Thyroid gland (tissue), 4 donors: Measurements from ENCODE around the gene RPL41. TPM values are rescaled to one million over a fixed set of nuclear protein-coding genes. Genes with fewer than 3 reads are reported as not detected.
"Not testable (repeated sequence)": the region's sequence is repeated elsewhere in the genome, so short reads cannot be mapped to it uniquely, and the experiment has no call there.

Source experiments
- DNase-seq, 2 donors: peaks; one replicate each; pipeline ENCODE4 v3.0.0-alpha.2; 2019
- H3K27ac ChIP-seq, 3 donors: fragments of 200-600 bp; sonication (generic); 1 replicate in 2 of 3; 2 replicates in 1 of 3; pipeline ENCODE4 v1.5.1; 2016 to 2019; ENCODE audit warnings: mild to moderate bottlenecking in 1 of 3, moderate library complexity in 1 of 3
- H3K27me3 ChIP-seq: fragments of 200-600 bp; sonication (generic); one replicate; pipeline ENCODE4 v1.5.1; 2019
- H3K36me3 ChIP-seq, 2 donors: fragments of 200-600 bp; sonication (generic); one replicate each; pipeline ENCODE4 v1.5.1; 2016 to 2019
- H3K4me1 ChIP-seq, 2 donors: fragments of 200-600 bp; sonication (generic); one replicate each; pipeline ENCODE4 v1.5.1; 2017 to 2019
- H3K4me3 ChIP-seq, 3 donors: fragments of 200-600 bp; sonication (generic); replicated peaks in 1 of 3; 1 replicate in 2 of 3; 2 replicates in 1 of 3; pipeline ENCODE4 v1.5.1; 2016; ENCODE audit warnings: mild to moderate bottlenecking in 1 of 3
- H3K9me3 ChIP-seq: fragments of 200-600 bp; sonication (generic); one replicate; pipeline ENCODE4 v1.5.1; 2017
- POLR2A ChIP-seq, 2 donors: fragments of 450-650 bp; IDR thresholded peaks; one replicate each; pipeline ENCODE4 v1.6.1; 2017; ENCODE audit warnings: antibody characterized with exemption in 2 of 2, mild to moderate bottlenecking in 2 of 2, moderate library complexity in 1 of 2
- WGBS, 2 donors: methylation state at CpG; one replicate each; pipeline ENCODE4 v1.1.5; 2017; 5-methylcytosine and 5-hydroxymethylcytosine counted together
- intact Hi-C: fragments of 100-400 bp; cut with DNase I; formaldehyde crosslinking; loops from one replicate; pipeline ENCODE4 v1.15.1; 2023
- total RNA-seq, 4 donors: library from RNA; depleted of rRNA; stranded (reverse); fragments of >200 nt; gene quantifications; one replicate each; pipeline ENCODE4 v1.2.3, GENCODE V29; 2016
- TF ChIP-seq, protein P1 (sequence below), 6 experiments: fragments of 200-600 bp in 3 of 6; fragments of 450-650 bp in 3 of 6; sonication (generic) in 3 of 6; IDR thresholded peaks; one replicate each; pipeline ENCODE4 v1.5.1; 2016 to 2019; ENCODE audit warnings: antibody characterized with exemption in 6 of 6, mild to moderate bottlenecking in 2 of 6, inconsistent platforms in 1 of 6, moderate library complexity in 1 of 6

RPL41 gene
- total RNA-seq, 4 donors from 2014 or later = 1,344 to 2,817 (median 2,330) TPM

DNA sequence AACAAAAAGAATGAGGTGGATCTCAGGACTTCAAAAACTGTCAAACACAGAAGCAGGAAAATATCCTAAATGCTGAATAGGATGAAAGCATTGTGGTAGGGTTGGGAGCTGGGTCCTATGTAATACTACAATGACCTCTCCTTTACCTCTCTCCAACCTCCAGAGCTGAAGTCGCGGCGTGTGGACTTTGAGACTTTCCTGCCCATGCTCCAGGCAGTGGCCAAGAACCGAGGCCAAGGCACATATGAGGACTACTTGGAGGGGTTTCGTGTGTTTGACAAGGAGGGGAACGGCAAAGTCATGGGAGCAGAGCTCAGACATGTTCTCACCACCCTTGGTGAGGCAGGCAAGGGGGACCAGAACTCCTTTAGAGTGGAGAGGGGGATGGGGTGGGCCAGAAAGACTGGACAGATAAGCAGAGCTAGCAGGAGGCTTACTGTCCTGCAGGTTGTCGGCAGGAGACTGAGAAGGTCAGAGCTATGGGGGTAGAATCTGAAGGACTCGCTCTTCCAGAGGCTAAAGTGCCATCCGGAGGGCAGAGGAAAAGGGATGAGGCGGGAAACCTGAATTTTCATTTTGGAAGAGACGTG, 38.9 kb downstream of the RPL41 start:
- intact Hi-C loops = no loop called here
- Histone ChIP-seq H3K9me3 (no peaks in the 10 kb centered on the region), H3K4me1 (peaks cover 30 to 42% of the 10 kb centered on the region in 2 donors)

GRCh38 chr12:56156464-56157200, 40.2 kb downstream of the RPL41 start:
- H3K27me3 ChIP-seq, H3K9me3 ChIP-seq, intact Hi-C loops, DNase-seq: not testable (repeated sequence)
- Histone ChIP-seq H3K4me3 (peak overlapping the region in 1 of 3 donors; percentile 67), H3K4me1 (peaks cover 33 to 44% of the 10 kb centered on the region in 2 donors), H3K27ac (peak overlapping the region; percentile 96 to 100 (median 99)), H3K36me3 (peaks cover 20 to 21% of the 10 kb centered on the region in 2 donors)
- 83 to 89% methylated on average over 21 of the region's 21 CpGs for WGBS, 2 donors

More for the DNA sequence above, 38.9 kb downstream of the RPL41 start:
- 93 to 96% methylated on average over 11 of the region's 11 CpGs for WGBS, 2 donors
- H3K4me3 ChIP-seq = no peak overlapping the region
- DNase-seq = no peak
- no peak overlapping the region for H3K27ac ChIP-seq
- H3K27me3 ChIP-seq = no peaks in the 10 kb centered on the region
- peaks cover 9% of the 10 kb centered on the region in 2 donors for H3K36me3 ChIP-seq
- no peak for TF ChIP-seq POLR2A (IDR thresholded peaks at IDR 0.05)
- TF ChIP-seq, protein P1, sequence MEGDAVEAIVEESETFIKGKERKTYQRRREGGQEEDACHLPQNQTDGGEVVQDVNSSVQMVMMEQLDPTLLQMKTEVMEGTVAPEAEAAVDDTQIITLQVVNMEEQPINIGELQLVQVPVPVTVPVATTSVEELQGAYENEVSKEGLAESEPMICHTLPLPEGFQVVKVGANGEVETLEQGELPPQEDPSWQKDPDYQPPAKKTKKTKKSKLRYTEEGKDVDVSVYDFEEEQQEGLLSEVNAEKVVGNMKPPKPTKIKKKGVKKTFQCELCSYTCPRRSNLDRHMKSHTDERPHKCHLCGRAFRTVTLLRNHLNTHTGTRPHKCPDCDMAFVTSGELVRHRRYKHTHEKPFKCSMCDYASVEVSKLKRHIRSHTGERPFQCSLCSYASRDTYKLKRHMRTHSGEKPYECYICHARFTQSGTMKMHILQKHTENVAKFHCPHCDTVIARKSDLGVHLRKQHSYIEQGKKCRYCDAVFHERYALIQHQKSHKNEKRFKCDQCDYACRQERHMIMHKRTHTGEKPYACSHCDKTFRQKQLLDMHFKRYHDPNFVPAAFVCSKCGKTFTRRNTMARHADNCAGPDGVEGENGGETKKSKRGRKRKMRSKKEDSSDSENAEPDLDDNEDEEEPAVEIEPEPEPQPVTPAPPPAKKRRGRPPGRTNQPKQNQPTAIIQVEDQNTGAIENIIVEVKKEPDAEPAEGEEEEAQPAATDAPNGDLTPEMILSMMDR (IDR thresholded peaks at IDR 0.05) = no peak

DNA sequence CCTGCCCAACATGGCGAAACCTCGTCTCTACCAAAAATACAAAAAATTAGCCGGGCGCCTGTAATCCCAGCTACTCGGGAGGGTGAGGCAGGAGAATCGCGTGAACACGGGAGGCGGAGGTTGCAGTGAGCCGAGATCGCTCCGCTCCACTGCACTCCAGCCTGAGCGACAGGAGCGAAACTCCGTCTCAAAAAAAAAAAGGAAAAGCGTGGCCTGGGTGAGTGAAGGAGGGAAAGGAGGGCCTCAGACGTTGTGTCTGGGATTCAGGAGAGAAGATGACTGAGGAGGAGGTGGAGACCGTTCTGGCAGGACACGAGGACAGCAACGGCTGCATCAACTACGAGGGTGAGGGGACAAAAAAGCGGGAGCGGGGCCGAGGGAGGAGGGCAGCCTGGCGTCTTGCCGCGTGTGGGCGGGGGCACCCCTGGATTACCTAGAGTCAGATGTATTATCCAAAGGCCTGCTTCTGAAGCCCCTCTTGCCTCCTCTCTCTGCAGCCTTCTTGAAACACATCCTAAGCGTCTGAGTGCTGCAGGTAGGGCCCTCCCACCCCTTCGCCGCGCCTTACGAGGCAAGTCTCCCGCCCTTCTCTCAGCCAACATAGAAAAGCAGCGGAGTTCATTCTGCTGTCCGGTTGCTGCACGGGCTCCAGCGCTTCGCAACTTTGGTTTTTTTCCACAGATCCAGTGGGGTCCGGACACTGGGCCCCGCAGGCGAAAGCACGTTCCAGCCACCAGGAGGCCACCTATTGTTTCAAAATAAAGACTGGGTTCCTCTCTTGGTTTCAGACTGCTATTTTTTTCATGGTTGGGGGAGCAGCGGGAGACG, 41.0 kb downstream of the RPL41 start:
- intact Hi-C loops = no loop called here
- Histone ChIP-seq H3K27me3 (no peaks in the 10 kb centered on the region), H3K36me3 (peaks cover 28 to 29% of the 10 kb centered on the region in 2 donors), H3K9me3 (no peaks in the 10 kb centered on the region), H3K4me3 (peak overlapping the region in 2 of 3 donors; percentile 3 to 67), H3K4me1 (peaks cover 32 to 42% of the 10 kb centered on the region in 2 donors), H3K27ac (peak overlapping the region; percentile 96 to 100 (median 99))
- peak; percentile 88 to 92 for DNase-seq
- WGBS, 2 donors = 2 to 3% methylated on average over 45 of the region's 45 CpGs
- peak in 1 of 2 donors; percentile 29 for TF ChIP-seq POLR2A (IDR thresholded peaks at IDR 0.05)
- TF ChIP-seq, protein P1 (IDR thresholded peaks at IDR 0.05) = peak in 5 of 6 experiments; percentile 51 to 88 (median 84)

DNA sequence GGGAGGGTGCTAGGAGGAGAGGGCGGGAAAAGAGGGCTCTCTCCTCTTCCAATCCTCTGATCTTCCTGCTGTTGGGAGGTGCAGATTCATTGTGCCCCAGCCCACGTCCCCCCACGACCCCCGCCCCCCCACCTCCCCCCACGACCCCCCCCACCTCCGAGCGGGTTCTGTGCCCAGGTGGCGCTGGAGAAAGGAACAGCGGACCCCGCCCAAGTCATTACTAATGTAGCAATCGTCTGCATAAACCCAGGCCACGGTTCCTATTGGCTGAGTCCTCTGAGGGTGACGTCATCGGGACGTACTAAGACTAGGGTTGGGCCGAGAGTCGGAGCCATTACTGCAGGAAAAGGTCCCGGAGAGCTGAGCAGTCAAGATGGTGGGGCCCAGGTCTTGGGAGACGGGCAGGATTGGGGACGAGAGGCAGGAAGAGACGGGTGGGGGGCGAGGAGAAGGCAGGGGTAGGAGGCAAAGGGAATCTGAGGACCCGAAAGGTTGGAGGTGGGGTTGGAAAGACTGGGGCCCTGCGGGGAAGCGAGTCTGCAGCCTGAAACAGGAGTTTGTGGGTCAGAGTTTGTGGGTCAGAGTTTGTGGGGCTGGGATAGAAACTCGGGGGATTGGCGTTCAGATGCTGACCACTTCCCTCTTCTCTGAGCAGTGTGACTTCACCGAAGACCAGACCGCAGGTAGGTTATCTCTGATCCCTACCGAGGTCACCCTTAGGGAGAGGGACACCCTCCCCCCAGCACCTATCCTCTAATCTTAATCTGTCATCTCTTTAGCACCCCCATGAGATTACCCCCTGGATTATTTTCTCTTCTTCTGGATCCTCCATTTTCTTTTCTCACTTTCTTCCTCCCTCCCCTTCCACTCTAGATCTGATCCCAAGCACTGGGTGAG, 41.8 kb downstream of the RPL41 start, which contains the start of gene MYL6:
Gene MYL6 (plus strand): TSS at position 331 of the 897 bp plus-strand sequence. CDS start 43 bp downstream, at position 374.
- Histone ChIP-seq H3K4me1 (peaks cover 24 to 36% of the 10 kb centered on the region in 2 donors), H3K36me3 (peaks cover 36 to 38% of the 10 kb centered on the region in 2 donors), H3K4me3 (peak within 1 kb of the TSS; percentile 67 to 96 (median 93)), H3K27ac (peak within 1 kb of the TSS; percentile 96 to 100 (median 99)), H3K9me3 (no peaks in the 10 kb centered on the region), H3K27me3 (no peaks in the 10 kb centered on the region)
- intact Hi-C loops = no loop called here
- WGBS, 2 donors = 1% methylated on average over 24 to 30 of the region's 30 CpGs
- peak; percentile 97 to 98 for DNase-seq
- TF ChIP-seq, protein P1 (IDR thresholded peaks at IDR 0.05) = no peak
- TF ChIP-seq POLR2A (IDR thresholded peaks at IDR 0.05) = peak; percentile 98 to 100
